Activated CD4-positive, alpha-beta T cell treated with anti-CD3 and anti-CD28 coated beads for 1 hour (primary cell): Measurements from ENCODE around the gene UBP1.
"Not testable (repeated sequence)": the region's sequence is repeated elsewhere in the genome, so short reads cannot be mapped to it uniquely, and the experiment has no call there.

Experiments
- DNase-seq: peaks from one replicate; pipeline ENCODE4 v3.0.0-alpha.2; 2020

The UBP1 gene, protein sequence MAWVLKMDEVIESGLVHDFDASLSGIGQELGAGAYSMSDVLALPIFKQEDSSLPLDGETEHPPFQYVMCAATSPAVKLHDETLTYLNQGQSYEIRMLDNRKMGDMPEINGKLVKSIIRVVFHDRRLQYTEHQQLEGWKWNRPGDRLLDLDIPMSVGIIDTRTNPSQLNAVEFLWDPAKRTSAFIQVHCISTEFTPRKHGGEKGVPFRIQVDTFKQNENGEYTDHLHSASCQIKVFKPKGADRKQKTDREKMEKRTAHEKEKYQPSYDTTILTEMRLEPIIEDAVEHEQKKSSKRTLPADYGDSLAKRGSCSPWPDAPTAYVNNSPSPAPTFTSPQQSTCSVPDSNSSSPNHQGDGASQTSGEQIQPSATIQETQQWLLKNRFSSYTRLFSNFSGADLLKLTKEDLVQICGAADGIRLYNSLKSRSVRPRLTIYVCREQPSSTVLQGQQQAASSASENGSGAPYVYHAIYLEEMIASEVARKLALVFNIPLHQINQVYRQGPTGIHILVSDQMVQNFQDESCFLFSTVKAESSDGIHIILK

GRCh38 chr3:33440328-33441224 lies at the start of gene UBP1:
Gene UBP1 (minus strand): TSS chr3:33440405. CDS start chr3:33439848, 557 bp downstream.
- peak; percentile 92 for DNase-seq

DNA sequence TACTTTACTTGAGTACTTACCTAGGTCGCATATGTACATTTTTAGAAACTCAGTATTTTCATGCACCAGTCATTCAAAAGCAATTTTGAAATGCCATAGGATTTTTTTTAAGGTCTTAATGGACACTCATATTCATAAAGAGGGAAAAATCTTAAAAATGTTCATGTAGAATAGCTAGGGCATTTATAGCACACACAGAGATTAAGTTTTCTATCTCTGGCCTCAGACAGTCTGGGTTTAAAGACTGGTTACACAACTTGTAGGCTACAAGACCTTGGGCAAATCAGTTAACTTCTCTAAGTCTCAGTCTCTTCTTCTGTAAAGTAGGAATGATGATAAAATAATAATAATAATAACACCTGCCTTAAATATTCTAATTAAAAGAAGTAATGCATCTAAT lies 48.5 kb upstream of the UBP1 start:
- DNase-seq = no peak

GRCh38 chr3:33488246-33488645 lies 48.0 kb upstream of the UBP1 start:
- no peak for DNase-seq

DNA sequence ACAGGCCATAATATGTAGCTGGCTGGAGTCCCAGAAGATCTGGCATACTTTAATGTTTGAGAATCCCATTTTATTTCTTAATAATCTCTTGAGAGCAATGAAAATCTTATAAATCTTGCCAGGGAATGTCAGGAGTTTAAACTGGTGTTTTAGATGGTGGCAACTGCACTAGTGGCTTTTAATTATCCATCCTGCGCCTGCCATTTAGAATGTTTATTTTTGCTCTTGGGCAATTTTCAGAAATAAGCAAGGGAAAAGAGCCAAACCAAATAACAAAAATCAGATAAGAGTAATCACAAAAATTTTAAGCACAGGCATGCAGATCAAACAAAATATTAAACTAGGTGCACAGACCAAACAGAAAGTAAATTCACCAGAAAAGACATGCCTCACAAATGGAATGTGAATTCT lies 41.9 kb upstream of the UBP1 start:
- DNase-seq = no peak

DNA sequence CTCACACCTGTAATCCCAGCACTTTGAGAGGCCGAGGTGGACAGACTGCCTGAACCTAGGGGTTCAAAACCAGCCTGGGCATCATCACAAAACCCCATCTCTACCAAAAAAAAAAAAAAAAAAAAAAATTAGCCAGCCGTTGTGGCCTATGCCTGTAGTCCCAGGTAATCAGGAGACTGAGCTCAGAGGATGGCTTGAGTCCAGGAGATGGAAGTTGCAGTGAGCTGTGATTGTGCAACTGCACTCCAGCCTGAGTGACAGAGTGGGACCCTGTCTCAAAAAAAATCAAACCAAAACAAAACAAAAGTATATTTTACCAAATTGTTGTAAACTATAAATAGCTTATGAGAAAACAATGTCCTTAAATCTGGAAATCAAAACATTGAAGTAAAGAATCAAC lies 34.7 kb upstream of the UBP1 start:
- no peak for DNase-seq

DNA sequence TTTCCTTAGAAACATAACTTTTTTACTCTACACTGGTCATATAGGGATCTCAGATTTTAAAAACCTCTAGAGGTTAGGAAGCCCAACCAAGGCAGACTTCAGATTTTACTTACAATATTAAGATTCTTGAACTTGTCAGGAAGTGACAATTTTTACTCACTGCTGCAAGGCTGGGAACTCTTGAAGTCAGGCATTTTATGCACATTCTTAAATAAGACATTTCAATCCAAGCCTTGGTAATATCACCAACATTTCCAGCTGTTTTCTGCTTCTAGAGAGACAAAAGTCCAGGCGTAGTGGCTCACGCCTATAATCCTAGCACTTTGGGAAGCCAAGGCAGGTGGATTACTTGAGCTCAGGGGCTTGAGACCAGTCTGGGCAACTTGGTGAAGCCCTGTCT lies 33.6 kb upstream of the UBP1 start:
- DNase-seq = no peak

DNA sequence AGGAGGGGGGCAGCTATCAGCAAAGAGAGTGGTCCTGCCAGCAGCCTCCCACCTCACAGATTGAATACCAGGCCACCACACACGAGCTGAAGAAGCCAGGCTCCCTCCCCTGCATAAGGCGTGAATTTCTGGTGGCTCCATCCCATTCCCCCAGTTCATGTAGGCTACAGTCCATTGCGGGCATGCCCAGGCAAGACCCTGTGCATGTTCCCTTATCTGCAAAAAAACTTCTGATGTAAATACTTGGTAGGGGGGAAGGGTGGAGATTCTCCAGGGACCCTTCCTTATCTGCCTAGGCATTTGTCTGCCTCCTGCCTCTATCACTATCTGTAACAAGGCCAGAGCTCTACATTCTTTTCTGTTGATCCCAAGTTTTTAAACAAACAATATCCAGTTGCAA lies 27.6 kb upstream of the UBP1 start:
- DNase-seq = no peak

GRCh38 chr3:33461097-33461496 lies 20.9 kb upstream of the UBP1 start:
- no peak for DNase-seq

- not testable (repeated sequence) for DNase-seq
Measured at GRCh38 chr3:33459577-33459976, 19.4 kb upstream of the UBP1 start.

DNA sequence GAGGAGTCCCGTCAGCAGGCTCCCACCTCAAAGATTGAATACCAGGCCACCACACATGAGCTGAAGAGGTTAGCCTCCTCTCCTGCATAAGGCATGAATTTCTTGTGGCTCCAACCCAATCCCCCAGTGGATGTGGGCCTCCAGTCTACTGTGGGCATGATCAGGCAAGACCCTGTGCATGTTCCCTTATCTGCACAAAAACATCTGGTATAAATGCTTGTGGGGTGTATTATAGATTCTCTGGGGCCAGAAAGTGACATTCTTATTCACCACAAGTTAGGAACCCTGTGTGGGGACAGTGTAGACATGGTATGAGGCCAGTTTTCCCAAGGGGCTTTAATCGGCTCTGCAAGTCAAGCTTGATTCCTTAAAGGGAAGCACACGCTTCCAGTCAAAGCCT lies 18.2 kb upstream of the UBP1 start:
- DNase-seq = no peak

GRCh38 chr3:33456756-33457155 lies 16.6 kb upstream of the UBP1 start:
- DNase-seq = no peak

DNA sequence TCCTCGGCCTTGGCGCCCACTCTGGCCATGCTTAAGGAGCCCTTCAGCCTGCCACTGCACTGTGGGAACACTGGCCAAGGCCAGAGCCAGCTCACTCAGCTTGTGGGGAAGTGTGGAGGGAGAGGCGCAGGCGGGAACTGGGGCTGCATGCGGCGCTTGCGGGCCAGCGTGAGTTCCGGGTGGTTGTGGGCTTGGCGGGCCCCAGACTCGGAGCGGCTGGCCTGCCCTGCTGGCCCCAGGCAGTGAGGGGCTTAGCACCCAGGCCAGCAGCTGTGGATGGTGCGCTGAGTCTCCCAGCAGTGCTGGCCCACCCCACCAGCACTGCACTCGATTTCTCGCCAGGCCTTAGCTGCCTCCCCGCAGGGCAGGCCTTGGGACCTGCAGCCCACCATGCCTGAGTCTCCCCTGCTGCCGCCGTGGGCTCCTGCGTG lies 13.1 kb upstream of the UBP1 start:
- no peak for DNase-seq

DNA sequence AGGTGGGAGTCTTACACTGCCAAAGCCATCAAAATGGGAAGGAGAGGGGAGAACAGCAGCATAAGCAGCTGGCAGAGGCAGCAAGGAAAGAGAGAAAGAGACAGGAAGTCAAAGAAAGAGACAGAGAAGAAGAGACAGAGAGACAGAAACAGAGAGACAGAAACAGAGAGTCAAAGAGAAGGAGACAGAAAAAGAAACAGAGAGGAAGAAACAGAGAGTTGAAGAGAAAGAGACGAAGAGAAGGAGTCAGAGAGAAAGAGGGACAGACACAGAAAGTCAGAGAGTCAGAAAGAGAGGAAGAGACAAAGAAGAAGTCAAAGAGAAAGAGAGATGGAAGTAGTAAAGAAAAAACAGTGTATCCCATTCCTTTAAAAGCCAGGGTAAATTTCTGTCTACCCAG lies 11.8 kb upstream of the UBP1 start:
- not testable (repeated sequence) for DNase-seq

- DNase-seq = no peak
Measured at GRCh38 chr3:33447958-33448357, 7.8 kb upstream of the UBP1 start.

GRCh38 chr3:33447256-33447625 lies 7.0 kb upstream of the UBP1 start:
- DNase-seq = not testable (repeated sequence)

DNA sequence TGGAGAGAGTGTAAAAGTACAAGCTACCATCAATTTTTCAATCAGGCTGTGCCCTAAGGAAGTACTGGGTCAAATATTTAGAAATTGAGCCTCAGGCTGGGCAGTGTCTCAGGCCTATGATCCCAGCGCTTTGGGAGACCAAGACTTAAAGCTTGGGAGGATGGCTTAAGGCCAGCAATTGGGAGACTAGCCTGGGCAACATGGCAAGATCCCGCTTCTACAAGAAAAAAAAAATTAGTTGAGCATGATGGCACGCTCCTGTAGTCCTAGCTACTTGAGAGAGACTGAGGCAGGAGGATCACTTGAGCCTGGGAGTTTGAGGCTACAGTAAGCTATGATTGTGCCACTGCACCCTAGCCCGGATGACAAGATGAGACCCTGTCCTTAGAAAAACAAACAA lies 2.0 kb upstream of the UBP1 start:
- no peak for DNase-seq

- DNase-seq = no peak
Measured at GRCh38 chr3:33441225-33441976, 1.2 kb upstream of the UBP1 start.

GRCh38 chr3:33439546-33440327 lies 468 bp downstream of the UBP1 start:
- peak; percentile 20 for DNase-seq

DNA sequence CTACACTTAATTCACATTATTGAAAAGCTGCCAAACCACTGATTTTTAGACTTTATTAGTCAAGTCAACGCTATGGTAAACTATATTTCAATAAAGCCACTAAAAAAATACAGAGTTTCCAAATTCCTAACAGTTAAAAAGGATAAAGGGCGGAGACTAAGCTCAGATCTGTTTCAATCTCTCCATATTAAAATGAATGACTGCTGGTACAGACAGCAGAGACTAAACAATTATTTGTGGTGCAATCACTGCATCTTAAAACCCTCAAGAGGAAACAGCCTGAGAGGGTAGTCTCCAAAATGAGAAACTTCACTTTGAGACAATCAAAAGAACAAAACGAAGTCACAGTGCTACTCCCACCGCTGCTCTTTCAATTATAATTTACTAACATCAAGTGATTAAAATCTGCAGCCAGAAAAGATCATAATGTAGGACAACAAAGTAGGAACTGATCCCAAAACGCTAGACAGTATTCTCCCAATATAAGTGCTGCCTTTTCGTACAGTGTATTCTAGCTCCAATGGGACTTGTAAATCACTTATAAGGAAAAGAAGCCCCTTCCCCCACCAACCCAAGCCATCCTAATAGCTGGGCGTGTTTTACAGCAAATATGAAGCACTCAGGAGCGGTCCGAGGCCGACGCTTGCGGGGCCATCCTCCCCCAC lies 1.2 kb downstream of the UBP1 start:
- DNase-seq = no peak

GRCh38 chr3:33438284-33438668 lies 1.9 kb downstream of the UBP1 start:
- no peak for DNase-seq

DNA sequence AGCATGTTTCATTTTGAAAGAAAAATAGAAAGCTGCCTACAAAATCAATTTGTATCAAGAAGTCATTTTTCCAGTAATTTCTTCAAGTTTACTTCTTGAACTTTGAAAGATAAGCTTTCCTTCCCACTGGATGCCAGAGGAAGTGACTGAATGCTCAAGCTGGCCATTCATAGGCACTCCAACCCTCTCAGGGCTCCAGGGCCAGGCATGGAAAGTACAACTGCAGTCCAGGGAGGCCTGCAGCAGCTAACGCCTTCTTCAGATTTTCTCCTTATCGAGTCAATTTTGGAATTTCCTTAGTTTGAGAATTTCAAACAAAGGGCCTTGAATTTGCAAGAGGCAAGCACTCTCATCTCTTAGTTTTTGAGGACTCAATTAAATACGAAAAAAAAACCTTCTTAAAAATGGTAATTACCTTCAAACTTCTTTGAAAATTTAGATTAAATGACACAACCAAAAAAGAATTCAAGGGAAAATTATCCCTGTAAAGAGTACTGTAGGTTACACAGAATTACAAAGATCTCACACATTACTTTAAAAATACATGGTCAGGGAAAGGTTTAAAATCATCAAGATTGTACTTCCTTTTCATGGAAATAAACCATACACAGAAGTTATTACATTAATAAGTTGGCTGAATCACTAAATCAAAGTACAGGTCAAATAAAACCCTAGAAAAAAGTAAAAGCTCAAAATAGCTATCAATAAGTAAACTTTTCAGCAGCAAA lies 2.5 kb downstream of the UBP1 start:
- DNase-seq = no peak
